HEK293 (cell line): ENCODE data around the gene UAP1.

Experiments
- CTCF ChIA-PET: fragments of 350-600 bp; formaldehyde crosslinking; extraction: SDS; loops from one replicate; lab custom pipeline; 2021; ENCODE audit warnings: antibody characterized with exemption; lab: Yijun Ruan, JAX
- POLR2A ChIA-PET: fragments of 300-600 bp; formaldehyde crosslinking; extraction: SDS; loops from one replicate; lab custom pipeline; 2020; ENCODE audit warnings: antibody characterized with exemption, inconsistent platforms; lab: Yijun Ruan, JAX
- H3K27ac ChIP-seq: fragments of 200-500 bp; sonication (Bioruptor generic); 2 replicates; pipeline ENCODE4 v1.5.1; 2014; ENCODE audit warnings: low read depth, low read length, control low read depth, inconsistent platforms; ENCODE audit errors: extremely low read depth
- H3K36me3 ChIP-seq, 2 experiments: fragments of 200-500 bp in 1 of 2; sonication (Bioruptor generic) in 1 of 2; 1 replicate in 1 of 2; 2 replicates in 1 of 2; pipeline ENCODE4 v1.5.1; 2014 to 2017; ENCODE audit warnings: inconsistent platforms in 2 of 2, low read length in 2 of 2; ENCODE audit not compliant: control insufficient read depth in 2 of 2, insufficient read depth in 1 of 2
- H3K4me1 ChIP-seq: fragments of 200-500 bp; sonication (Bioruptor generic); 2 replicates; pipeline ENCODE4 v1.5.1; 2014; ENCODE audit warnings: mild to moderate bottlenecking, low read length, inconsistent platforms; ENCODE audit not compliant: control insufficient read depth, insufficient read depth
- H3K4me3 ChIP-seq: 2 replicates; pipeline ENCODE4 v1.5.1; 2011; ENCODE audit warnings: low read depth, mild to moderate bottlenecking, control low read depth, low read length, moderate library complexity
- H3K9me3 ChIP-seq: fragments of 200-500 bp; sonication (Bioruptor generic); 2 replicates; pipeline ENCODE4 v1.5.1; 2014; ENCODE audit warnings: low read depth, low read length, inconsistent platforms; ENCODE audit not compliant: control insufficient read depth, insufficient read depth
- MZF1 ChIP-seq: fragments of 450-650 bp; formaldehyde crosslinking; IDR thresholded peaks from 2 replicates; pipeline ENCODE4 v1.5.1; 2017; ENCODE audit warnings: missing biosample characterization, missing genetic modification characterization, borderline replicate concordance
- SALL2 ChIP-seq: fragments of 450-650 bp; formaldehyde crosslinking; IDR thresholded peaks from 2 replicates; pipeline ENCODE4 v1.5.0; 2017; ENCODE audit warnings: missing biosample characterization, mild to moderate bottlenecking, missing genetic modification characterization, borderline replicate concordance
- YY1 ChIP-seq: fragments of 450-650 bp; formaldehyde crosslinking; IDR thresholded peaks from 2 replicates; pipeline ENCODE4 v1.5.1; 2018; ENCODE audit warnings: missing biosample characterization, missing genetic modification characterization
- ZBTB17 ChIP-seq: fragments of 450-650 bp; formaldehyde crosslinking; IDR thresholded peaks from 2 replicates; pipeline ENCODE4 v1.5.1; 2016; ENCODE audit warnings: missing biosample characterization, missing genetic modification characterization
- ZNF121 ChIP-seq: fragments of 450-650 bp; formaldehyde crosslinking; IDR thresholded peaks from 2 replicates; pipeline ENCODE4 v1.5.1; 2016; ENCODE audit warnings: missing biosample characterization, missing genetic modification characterization
- ZNF138 ChIP-seq: fragments of 450-650 bp; formaldehyde crosslinking; IDR thresholded peaks from 2 replicates; pipeline ENCODE4 v1.5.1; 2016; ENCODE audit warnings: missing biosample characterization, missing genetic modification characterization, borderline replicate concordance
- ZNF214 ChIP-seq: fragments of 450-650 bp; formaldehyde crosslinking; IDR thresholded peaks from 2 replicates; pipeline ENCODE4 v1.5.1; 2017; ENCODE audit warnings: missing biosample characterization, mild to moderate bottlenecking, missing genetic modification characterization, borderline replicate concordance
- ZNF239 ChIP-seq: fragments of 450-650 bp; formaldehyde crosslinking; IDR thresholded peaks from 2 replicates; pipeline ENCODE4 v1.5.1; 2016; ENCODE audit warnings: missing biosample characterization, missing genetic modification characterization
- ZNF501 ChIP-seq: fragments of 450-650 bp; formaldehyde crosslinking; IDR thresholded peaks from 2 replicates; pipeline ENCODE4 v1.5.1; 2016; ENCODE audit warnings: missing biosample characterization, missing genetic modification characterization
- ZNF560 ChIP-seq: fragments of 450-650 bp; formaldehyde crosslinking; IDR thresholded peaks from 2 replicates; pipeline ENCODE4 v1.5.1; 2017; ENCODE audit warnings: missing biosample characterization, missing genetic modification characterization, borderline replicate concordance
- ZNF596 ChIP-seq: fragments of 450-650 bp; IDR thresholded peaks from 2 replicates; pipeline ENCODE4 v1.5.0; 2018; ENCODE audit warnings: missing biosample characterization, mild to moderate bottlenecking, missing genetic modification characterization, moderate library complexity
- ZNF707 ChIP-seq: fragments of 450-650 bp; formaldehyde crosslinking; IDR thresholded peaks from 2 replicates; pipeline ENCODE4 v1.5.1; 2016; ENCODE audit warnings: missing biosample characterization, missing genetic modification characterization
- ZNF837 ChIP-seq: fragments of 450-650 bp; formaldehyde crosslinking; IDR thresholded peaks from 2 replicates; pipeline ENCODE4 v1.5.1; 2016; ENCODE audit warnings: missing biosample characterization, missing genetic modification characterization
- TF ChIP-seq, protein P1 (sequence below): fragments of 450-650 bp; formaldehyde crosslinking; IDR thresholded peaks from 2 replicates; pipeline ENCODE4 v1.5.1; 2016; ENCODE audit warnings: missing biosample characterization, missing genetic modification characterization
- TF ChIP-seq, protein P2 (sequence below): fragments of 450-650 bp; formaldehyde crosslinking; IDR thresholded peaks from 2 replicates; pipeline ENCODE4 v1.5.1; 2016; ENCODE audit warnings: missing biosample characterization, missing genetic modification characterization
- TF ChIP-seq, protein P3 (sequence below): fragments of 450-650 bp; formaldehyde crosslinking; IDR thresholded peaks from 2 replicates; pipeline ENCODE4 v1.5.1; 2016; ENCODE audit warnings: missing biosample characterization, missing genetic modification characterization
- TF ChIP-seq, protein P4 (sequence below): fragments of 450-650 bp; formaldehyde crosslinking; IDR thresholded peaks from 2 replicates; pipeline ENCODE4 v1.5.1; 2016; ENCODE audit warnings: missing biosample characterization, missing genetic modification characterization
- TF ChIP-seq, protein P5 (sequence below): fragments of 450-650 bp; formaldehyde crosslinking; IDR thresholded peaks from 2 replicates; pipeline ENCODE4 v1.5.1; 2016; ENCODE audit warnings: missing biosample characterization, missing genetic modification characterization
- TF ChIP-seq, protein P6 (sequence below): fragments of 450-650 bp; formaldehyde crosslinking; IDR thresholded peaks from 2 replicates; pipeline ENCODE4 v1.5.1; 2016; ENCODE audit warnings: missing biosample characterization, missing genetic modification characterization

The UAP1 gene

GRCh38 chr1:162629077-162629627 lies 67.6 kb downstream of the UAP1 start (continued):
- no peak for TF ChIP-seq ZNF214 (tag by site-specific recombination)
- no peak for TF ChIP-seq ZNF138 (tag by site-specific recombination)
- TF ChIP-seq, protein P1, sequence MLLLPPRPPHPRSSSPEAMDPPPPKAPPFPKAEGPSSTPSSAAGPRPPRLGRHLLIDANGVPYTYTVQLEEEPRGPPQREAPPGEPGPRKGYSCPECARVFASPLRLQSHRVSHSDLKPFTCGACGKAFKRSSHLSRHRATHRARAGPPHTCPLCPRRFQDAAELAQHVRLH (tag by site-specific recombination), result no peak

GRCh38 chr1:162629651-162630050 lies 68.1 kb downstream of the UAP1 start:
- POLR2A ChIA-PET, result no interaction called here

DNA sequence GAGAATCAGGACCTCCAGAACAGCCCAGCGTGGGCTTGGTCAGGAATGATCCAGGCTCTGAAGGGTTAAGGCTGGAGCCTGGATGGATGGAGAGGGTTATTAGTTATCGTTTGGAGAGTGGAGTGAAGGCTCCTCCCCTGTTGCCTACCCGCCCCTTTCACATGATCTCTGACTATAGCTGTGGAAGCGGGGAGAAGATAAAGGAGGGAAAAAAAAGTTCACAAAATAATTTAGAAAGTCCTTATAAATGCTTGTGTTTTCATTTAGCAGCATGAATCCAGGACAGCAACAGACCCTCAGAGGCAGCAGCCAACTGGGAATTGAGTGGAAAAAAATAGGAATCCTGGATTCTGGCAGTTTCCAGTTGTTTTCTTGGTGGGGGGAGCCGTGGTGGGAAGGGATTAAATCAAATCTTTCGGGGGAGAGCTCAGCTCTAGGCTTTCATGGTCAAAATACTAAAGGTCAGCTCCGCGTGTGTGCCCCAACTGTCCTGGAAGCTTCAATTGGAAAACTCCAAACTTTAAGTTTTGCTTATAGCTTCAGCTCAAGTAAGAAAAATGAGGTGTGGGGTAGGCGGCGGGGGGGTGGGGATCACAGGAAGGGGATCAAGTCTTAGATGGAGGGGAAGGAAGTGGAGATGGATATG lies 70.1 kb downstream of the UAP1 start:
- peak; percentile 9; the same call in 1 of the 2 replicates for TF ChIP-seq ZBTB17
- no peak for TF ChIP-seq ZNF239 (tag by site-specific recombination)
- TF ChIP-seq MZF1, result peak; percentile 88
- TF ChIP-seq, protein P2, sequence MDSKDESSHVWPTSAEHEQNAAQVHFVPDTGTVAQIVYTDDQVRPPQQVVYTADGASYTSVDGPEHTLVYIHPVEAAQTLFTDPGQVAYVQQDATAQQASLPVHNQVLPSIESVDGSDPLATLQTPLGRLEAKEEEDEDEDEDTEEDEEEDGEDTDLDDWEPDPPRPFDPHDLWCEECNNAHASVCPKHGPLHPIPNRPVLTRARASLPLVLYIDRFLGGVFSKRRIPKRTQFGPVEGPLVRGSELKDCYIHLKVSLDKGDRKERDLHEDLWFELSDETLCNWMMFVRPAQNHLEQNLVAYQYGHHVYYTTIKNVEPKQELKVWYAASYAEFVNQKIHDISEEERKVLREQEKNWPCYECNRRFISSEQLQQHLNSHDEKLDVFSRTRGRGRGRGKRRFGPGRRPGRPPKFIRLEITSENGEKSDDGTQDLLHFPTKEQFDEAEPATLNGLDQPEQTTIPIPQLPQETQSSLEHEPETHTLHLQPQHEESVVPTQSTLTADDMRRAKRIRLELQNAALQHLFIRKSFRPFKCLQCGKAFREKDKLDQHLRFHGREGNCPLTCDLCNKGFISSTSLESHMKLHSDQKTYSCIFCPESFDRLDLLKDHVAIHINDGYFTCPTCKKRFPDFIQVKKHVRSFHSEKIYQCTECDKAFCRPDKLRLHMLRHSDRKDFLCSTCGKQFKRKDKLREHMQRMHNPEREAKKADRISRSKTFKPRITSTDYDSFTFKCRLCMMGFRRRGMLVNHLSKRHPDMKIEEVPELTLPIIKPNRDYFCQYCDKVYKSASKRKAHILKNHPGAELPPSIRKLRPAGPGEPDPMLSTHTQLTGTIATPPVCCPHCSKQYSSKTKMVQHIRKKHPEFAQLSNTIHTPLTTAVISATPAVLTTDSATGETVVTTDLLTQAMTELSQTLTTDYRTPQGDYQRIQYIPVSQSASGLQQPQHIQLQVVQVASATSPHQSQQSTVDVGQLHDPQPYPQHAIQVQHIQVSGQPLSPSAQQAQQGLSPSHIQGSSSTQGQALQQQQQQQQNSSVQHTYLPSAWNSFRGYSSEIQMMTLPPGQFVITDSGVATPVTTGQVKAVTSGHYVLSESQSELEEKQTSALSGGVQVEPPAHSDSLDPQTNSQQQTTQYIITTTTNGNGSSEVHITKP (tag by site-specific recombination), result peak; percentile 60
- TF ChIP-seq, protein P3, sequence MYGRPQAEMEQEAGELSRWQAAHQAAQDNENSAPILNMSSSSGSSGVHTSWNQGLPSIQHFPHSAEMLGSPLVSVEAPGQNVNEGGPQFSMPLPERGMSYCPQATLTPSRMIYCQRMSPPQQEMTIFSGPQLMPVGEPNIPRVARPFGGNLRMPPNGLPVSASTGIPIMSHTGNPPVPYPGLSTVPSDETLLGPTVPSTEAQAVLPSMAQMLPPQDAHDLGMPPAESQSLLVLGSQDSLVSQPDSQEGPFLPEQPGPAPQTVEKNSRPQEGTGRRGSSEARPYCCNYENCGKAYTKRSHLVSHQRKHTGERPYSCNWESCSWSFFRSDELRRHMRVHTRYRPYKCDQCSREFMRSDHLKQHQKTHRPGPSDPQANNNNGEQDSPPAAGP, result no peak
- TF ChIP-seq, protein P4, sequence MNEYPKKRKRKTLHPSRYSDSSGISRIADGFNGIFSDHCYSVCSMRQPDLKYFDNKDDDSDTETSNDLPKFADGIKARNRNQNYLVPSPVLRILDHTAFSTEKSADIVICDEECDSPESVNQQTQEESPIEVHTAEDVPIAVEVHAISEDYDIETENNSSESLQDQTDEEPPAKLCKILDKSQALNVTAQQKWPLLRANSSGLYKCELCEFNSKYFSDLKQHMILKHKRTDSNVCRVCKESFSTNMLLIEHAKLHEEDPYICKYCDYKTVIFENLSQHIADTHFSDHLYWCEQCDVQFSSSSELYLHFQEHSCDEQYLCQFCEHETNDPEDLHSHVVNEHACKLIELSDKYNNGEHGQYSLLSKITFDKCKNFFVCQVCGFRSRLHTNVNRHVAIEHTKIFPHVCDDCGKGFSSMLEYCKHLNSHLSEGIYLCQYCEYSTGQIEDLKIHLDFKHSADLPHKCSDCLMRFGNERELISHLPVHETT, result no peak
- H3K4me3 ChIP-seq, result no peak overlapping the region
- ChIA-PET POLR2A (no interaction called here), CTCF (interaction anchor here (0.6 to 2.2 kb wide), 7 partner anchors 14 to 1473 kb away, joined by 3 to 10 read pairs (median 4); no protein-coding TSS in a partner anchor)
- H3K9me3 ChIP-seq, result no peaks in the 10 kb centered on the region
- H3K36me3 ChIP-seq, result no peaks in the 10 kb centered on the region
- H3K4me1 ChIP-seq, result peaks cover 2% of the 10 kb centered on the region; the same call in 1 of the 2 replicates
- no peak overlapping the region for H3K27ac ChIP-seq

More at GRCh38 chr1:162629651-162630050, 68.1 kb downstream of the UAP1 start:
- TF ChIP-seq ZNF837, result no peak
- TF ChIP-seq YY1 (tag by site-specific recombination), result no peak
- TF ChIP-seq, protein P5, sequence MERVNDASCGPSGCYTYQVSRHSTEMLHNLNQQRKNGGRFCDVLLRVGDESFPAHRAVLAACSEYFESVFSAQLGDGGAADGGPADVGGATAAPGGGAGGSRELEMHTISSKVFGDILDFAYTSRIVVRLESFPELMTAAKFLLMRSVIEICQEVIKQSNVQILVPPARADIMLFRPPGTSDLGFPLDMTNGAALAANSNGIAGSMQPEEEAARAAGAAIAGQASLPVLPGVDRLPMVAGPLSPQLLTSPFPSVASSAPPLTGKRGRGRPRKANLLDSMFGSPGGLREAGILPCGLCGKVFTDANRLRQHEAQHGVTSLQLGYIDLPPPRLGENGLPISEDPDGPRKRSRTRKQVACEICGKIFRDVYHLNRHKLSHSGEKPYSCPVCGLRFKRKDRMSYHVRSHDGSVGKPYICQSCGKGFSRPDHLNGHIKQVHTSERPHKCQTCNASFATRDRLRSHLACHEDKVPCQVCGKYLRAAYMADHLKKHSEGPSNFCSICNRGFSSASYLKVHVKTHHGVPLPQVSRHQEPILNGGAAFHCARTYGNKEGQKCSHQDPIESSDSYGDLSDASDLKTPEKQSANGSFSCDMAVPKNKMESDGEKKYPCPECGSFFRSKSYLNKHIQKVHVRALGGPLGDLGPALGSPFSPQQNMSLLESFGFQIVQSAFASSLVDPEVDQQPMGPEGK (tag by site-specific recombination), result no peak
- TF ChIP-seq ZNF707, result no peak
- TF ChIP-seq ZNF596 (tag by site-specific recombination), result no peak
- no peak for TF ChIP-seq ZNF121 (tag by site-specific recombination)
- TF ChIP-seq, protein P6, sequence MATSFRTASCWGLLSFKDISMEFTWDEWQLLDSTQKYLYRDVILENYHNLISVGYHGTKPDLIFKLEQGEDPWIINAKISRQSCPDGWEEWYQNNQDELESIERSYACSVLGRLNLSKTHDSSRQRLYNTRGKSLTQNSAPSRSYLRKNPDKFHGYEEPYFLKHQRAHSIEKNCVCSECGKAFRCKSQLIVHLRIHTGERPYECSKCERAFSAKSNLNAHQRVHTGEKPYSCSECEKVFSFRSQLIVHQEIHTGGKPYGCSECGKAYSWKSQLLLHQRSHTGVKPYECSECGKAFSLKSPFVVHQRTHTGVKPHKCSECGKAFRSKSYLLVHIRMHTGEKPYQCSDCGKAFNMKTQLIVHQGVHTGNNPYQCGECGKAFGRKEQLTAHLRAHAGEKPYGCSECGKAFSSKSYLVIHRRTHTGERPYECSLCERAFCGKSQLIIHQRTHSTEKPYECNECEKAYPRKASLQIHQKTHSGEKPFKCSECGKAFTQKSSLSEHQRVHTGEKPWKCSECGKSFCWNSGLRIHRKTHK (tag by site-specific recombination), result no peak
- TF ChIP-seq SALL2 (tag by site-specific recombination), result no peak
- TF ChIP-seq ZNF560, result no peak
- no peak for TF ChIP-seq ZNF501
- Histone ChIP-seq H3K27ac (no peak overlapping the region), H3K36me3 (no peaks in the 10 kb centered on the region), H3K4me3 (no peak overlapping the region), H3K4me1 (peaks cover 2% of the 10 kb centered on the region; the same call in 1 of the 2 replicates), H3K9me3 (no peaks in the 10 kb centered on the region)
- CTCF ChIA-PET, result interaction anchor here (0.6 to 1.6 kb wide), 8 partner anchors 10 to 170 kb away, joined by 3 to 8 read pairs (median 3); no protein-coding TSS in a partner anchor
